Astrocyte of the spinal cord (primary cell): ENCODE data around the gene EIF4E3.

Experiments used
- DNase-seq: peaks from one replicate; pipeline ENCODE4 v3.0.0; 2011; ENCODE audit warnings: low read depth, low spot score
- H3K4me3 ChIP-seq: 2 replicates; pipeline ENCODE4 v1.5.1; 2011; ENCODE audit warnings: low read depth, mild to moderate bottlenecking, low read length, moderate library complexity
- in situ Hi-C: cut with HindIII; loops from 2 replicates; pipeline ENCODE4 v1.10.0; 2017; ENCODE audit warnings: low sequenced_read_pairs
- TF ChIP-seq, protein P1 (sequence below): IDR thresholded peaks from 2 replicates; pipeline ENCODE4 v1.5.1; 2012; ENCODE audit warnings: low read depth, mild to moderate bottlenecking, low read length, inconsistent platforms

The EIF4E3 gene

DNA sequence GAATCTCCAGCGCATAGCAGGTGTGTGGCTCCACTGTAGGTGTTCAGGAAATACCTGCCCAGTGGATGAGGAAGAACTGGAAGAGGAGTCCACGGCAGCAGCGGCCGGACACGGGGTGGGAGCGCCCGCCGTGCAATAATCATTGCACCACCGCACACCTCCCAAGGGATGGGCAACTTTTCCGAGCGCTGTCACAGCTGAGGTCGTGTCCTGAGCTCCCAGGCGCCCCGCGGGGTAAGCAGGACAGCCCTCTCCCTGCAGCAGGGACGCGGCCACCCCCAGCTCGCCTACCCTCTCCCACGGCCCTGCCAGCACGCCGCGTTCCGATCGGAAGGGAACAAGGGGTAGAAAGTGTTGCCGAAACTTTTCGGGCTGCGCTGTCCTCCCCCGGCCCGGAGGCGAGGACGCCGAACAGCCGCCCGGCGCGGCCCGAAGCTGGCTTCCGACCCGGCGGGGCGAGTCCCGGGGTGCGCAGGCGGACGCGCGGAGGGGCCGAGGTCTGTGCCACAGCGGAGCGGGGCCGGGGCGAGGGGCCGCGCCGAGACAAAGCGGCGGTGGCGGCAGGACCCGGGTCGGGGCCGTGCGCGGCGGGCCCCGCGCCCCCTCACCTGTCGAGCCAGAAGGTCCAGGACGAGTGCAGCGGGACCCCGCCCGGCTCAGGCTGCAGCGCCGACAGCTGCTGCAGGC lies 475 bp downstream of the EIF4E3 start:
- no peak for DNase-seq
- in situ Hi-C loops = no loop called here
- TF ChIP-seq, protein P1, sequence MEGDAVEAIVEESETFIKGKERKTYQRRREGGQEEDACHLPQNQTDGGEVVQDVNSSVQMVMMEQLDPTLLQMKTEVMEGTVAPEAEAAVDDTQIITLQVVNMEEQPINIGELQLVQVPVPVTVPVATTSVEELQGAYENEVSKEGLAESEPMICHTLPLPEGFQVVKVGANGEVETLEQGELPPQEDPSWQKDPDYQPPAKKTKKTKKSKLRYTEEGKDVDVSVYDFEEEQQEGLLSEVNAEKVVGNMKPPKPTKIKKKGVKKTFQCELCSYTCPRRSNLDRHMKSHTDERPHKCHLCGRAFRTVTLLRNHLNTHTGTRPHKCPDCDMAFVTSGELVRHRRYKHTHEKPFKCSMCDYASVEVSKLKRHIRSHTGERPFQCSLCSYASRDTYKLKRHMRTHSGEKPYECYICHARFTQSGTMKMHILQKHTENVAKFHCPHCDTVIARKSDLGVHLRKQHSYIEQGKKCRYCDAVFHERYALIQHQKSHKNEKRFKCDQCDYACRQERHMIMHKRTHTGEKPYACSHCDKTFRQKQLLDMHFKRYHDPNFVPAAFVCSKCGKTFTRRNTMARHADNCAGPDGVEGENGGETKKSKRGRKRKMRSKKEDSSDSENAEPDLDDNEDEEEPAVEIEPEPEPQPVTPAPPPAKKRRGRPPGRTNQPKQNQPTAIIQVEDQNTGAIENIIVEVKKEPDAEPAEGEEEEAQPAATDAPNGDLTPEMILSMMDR = no peak
- peak overlapping the region; percentile 56 for H3K4me3 ChIP-seq

DNA sequence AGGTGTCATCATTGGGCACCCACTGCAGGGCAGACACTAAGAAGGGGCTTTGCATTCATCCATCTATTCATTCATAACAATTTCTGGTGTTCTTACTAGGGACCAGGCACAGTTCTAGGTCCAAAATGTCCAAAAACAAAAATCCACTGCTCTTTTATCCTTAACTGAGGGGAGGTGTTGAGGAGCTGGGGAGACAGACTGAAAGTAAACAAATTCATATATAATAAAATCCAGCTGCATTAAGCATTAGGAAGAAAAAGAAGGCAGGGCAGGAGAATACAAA lies 1.1 kb downstream of the EIF4E3 start:
- DNase-seq = no peak
- in situ Hi-C loops = no loop called here
- no peak overlapping the region for H3K4me3 ChIP-seq
- TF ChIP-seq, protein P1 = no peak

DNA sequence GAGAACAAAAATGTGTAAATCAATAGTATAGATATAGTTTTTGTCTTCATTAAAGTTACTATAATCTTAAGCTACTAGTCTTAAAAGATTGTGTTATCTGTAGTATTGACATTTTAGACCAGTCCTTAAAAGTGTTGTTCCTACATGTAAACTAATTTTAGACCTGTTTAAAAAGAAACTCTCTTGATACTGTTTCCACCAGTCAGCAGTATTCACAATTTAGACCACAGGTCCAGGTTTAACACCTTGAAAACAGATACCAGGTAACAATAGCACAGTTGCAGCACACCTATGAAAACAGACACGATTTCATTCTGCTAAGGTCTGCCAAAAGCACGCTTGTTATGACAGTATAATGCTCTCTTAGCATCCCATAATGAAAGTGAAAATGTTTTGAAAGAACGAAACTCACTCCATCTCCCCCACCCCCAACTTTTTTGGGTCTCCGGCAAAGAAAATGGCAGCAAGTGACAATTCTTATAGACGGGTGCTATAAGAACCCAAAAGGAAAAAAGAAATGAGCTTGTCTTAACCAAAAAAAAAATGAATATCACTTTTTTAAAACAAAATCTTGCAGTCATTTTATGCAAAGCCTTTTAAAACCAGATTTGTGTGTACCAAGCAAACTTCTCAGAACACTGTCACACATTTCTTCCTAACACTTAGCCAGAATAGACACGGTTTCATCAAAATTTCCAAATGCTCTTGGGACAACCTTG lies 1.6 kb downstream of the EIF4E3 start:
- no peak overlapping the region for H3K4me3 ChIP-seq
- in situ Hi-C loops = no loop called here
- TF ChIP-seq, protein P1 = no peak
- DNase-seq = no peak

DNA sequence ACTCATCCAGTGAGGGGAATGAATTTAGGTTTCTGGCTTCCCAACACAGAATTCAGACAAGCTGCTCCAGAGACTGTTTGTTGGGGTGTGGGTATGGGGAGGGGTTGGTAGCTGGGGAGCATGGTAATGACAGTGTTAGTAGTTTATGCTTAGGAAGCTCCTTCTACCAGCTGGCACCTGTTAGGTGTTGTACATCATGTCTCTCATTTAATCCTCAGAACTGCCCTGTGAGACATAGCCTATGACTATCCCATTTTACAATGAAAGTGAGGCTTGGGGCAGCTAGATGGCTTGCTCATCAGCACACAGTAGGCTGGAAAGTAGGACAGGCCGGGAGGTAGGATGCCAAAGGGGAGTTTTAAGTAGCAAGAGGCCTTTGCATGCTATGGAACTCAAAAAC lies 2.5 kb downstream of the EIF4E3 start:
- no peak for DNase-seq
- in situ Hi-C loops = no loop called here
- TF ChIP-seq, protein P1 = no peak
- H3K4me3 ChIP-seq = no peak overlapping the region

DNA sequence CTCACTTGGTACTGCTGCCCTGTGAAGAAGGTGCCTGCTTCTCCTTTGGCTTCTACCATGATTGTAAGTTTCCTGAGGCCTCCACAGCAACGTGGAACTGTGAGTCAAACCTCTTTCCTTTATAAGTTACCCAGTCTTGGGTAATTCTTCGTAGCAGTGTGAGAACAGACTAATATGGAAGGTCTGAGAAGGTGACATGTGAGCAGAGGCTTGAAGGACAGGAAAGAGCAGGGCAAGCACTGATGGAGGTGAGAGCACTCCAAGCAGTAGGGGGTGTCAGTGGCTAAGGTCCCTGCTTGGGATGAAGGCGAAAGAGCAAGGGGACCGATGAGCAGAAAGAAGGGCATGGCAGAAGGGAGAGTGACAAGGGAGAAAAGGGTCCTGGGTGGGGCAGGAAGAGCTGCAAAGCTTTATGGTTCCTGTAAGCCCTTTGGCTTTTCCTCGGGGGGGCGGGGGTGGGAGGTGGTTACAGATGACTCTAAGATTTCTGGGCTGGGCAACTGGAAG lies 3.5 kb downstream of the EIF4E3 start:
- H3K4me3 ChIP-seq = no peak overlapping the region
- DNase-seq = no peak
- TF ChIP-seq, protein P1 = no peak
- in situ Hi-C loops = no loop called here

DNA sequence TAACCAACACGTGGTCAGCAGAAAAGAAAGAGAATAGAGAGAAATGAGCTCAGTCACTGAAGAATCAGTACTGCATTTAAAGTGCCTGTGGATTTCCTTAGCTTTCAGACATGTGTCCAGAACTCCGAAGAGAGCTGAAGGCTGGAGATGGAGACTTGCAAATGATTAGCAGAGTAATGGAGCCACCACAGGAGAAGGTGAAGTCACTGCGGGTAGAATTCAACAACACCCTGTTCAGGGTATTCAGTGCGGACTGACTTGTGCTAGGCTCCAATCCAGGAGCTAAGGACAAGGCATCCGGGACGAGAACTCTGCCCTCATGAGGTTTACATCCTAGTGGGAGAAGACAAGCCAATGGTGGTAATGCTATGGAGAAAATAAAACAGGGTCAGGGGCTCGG lies 4.2 kb downstream of the EIF4E3 start:
- TF ChIP-seq, protein P1 = no peak
- in situ Hi-C loops = no loop called here
- H3K4me3 ChIP-seq = no peak overlapping the region
- DNase-seq = no peak
